ENCODE data around the gene ABL1. TPM values are rescaled to one million over a fixed set of nuclear protein-coding genes. Genes with fewer than 3 reads are reported as not detected.

Gene ABL1
- total RNA-seq, 1 donor from 2014 or later: 118 TPM

DNA sequence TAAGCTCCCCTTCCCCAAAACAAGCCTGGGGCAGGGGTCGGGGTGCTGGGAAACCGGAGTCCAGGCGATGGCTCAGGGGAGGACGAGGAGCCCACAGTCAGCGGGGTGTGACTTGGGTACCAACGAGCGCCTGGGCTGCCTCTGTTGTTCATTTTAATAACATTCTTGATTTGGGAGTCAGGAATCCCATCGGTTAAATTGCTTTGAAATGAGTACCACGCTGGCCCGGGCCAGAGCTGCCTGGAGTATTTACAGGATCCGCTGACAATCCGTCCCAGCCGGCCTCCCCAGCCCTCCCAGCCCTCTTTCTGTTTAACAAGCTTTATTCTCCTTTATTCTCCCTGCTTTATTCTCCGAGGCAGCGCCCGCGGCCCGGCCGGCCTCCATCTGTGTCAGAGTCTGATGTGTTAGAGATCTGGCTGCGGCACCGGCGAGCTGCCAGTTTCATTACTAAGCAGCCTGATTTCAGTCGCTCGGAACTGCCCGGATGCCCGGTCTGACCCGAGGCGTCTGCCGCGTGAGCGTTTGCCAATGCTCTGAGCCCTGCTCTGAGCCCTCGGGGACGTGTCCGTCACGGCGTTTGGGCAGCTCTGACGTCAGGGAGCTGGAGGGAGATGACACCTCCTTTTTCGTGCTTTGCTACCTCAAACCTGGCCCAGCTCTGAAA is 78.0 kb downstream of the ABL1 start:
- no peaks in the 10 kb centered on the region for H3K9me3 Mint-ChIP-seq (ENCODE audit: unreplicated experiment)
- no peak overlapping the region for H3K27ac Mint-ChIP-seq (ENCODE audit: unreplicated experiment)
- no peak for DNase-seq
- TF ChIP-seq, protein P1, sequence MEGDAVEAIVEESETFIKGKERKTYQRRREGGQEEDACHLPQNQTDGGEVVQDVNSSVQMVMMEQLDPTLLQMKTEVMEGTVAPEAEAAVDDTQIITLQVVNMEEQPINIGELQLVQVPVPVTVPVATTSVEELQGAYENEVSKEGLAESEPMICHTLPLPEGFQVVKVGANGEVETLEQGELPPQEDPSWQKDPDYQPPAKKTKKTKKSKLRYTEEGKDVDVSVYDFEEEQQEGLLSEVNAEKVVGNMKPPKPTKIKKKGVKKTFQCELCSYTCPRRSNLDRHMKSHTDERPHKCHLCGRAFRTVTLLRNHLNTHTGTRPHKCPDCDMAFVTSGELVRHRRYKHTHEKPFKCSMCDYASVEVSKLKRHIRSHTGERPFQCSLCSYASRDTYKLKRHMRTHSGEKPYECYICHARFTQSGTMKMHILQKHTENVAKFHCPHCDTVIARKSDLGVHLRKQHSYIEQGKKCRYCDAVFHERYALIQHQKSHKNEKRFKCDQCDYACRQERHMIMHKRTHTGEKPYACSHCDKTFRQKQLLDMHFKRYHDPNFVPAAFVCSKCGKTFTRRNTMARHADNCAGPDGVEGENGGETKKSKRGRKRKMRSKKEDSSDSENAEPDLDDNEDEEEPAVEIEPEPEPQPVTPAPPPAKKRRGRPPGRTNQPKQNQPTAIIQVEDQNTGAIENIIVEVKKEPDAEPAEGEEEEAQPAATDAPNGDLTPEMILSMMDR (IDR thresholded peaks at IDR 0.05; ENCODE audit: partially characterized antibody, unreplicated experiment): no peak
- no peak overlapping the region for H3K4me3 Mint-ChIP-seq (ENCODE audit: unreplicated experiment)
- H3K27me3 Mint-ChIP-seq (ENCODE audit: unreplicated experiment): peaks cover 3% of the 10 kb centered on the region
- no peaks in the 10 kb centered on the region for H3K36me3 Mint-ChIP-seq (ENCODE audit: unreplicated experiment)
- peaks cover 6% of the 10 kb centered on the region for H3K4me1 Mint-ChIP-seq (ENCODE audit: low read depth, unreplicated experiment)

DNA sequence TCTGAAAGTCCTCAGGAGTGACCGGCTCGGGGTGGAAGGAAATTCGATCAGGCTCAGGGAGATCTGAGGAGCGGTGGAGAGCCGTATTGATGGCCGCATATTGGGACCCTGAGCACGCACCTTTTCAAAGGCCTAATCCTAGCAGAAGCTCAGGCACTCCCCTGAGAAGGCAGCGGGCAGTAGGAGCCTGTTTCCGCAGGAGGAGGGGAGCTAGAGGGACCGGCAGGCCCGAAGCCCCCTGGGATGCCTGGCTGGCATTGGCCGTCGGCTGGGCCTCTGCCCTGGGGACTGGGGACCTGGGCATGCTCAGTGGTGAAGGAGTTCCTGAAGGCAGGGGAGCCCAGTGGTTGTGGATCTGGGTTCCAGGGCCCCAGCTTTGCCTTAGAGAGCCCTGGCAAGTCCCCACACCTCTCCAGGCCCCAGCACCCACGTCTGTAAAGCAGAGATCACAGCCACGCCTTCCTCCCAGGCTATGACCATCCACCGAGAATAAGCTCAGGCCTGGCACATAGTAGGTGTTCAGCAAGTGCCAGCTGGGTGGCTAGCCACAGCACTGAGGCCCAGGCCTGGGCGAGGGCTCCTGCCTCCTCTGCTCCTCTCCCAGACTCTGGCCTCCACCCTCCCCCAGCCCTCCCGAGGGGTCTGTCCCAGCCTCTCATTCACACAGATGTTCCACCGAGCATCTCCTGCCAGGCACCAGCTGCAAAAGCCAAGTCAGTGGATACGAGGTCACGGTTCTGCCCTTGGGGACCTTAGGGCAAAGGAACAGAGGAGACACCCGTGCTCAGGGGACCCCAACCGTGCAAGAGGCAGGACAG is 78.8 kb downstream of the ABL1 start:
- peak; percentile 59 for DNase-seq
- H3K4me3 Mint-ChIP-seq (ENCODE audit: unreplicated experiment): no peak overlapping the region
- no peaks in the 10 kb centered on the region for H3K36me3 Mint-ChIP-seq (ENCODE audit: unreplicated experiment)
- no peaks in the 10 kb centered on the region for H3K9me3 Mint-ChIP-seq (ENCODE audit: unreplicated experiment)
- TF ChIP-seq, protein P1 (IDR thresholded peaks at IDR 0.05; ENCODE audit: partially characterized antibody, unreplicated experiment): no peak
- H3K27me3 Mint-ChIP-seq (ENCODE audit: unreplicated experiment): peaks cover 2% of the 10 kb centered on the region
- no peak overlapping the region for H3K27ac Mint-ChIP-seq (ENCODE audit: unreplicated experiment)
- peaks cover 6% of the 10 kb centered on the region for H3K4me1 Mint-ChIP-seq (ENCODE audit: low read depth, unreplicated experiment)

DNA sequence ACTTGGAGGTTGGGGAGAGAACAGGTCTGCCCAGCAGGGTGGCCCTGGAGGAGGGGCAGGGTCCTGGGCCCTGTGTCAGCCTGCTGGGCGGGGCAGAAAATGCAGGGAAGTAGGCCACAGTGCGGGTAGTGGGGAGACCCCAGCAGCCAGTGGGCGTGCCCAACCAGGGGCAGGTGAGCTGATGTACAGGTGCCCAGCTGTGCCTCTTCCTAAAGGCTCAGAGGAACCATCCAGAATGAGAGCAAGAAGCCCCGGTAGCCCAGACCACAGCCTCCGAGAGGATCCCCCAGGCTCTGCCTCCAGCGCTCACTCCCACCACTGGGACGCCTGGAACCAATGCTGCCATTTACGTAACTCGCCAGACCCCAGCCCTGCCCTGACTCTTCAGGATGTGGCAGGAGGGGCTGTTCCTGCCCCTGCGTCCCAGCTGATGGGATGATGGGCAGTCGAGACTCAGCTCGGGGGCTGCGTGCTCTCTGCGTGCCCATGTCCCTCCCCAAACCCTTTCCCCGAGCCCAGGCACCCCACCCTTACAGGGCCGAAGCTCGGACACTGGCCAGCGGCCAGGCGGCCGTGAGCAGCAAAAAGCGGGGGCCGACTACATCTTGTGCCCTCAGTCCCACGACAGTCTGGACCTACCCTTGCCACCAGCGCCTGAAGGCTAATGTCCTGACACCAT is 79.5 kb downstream of the ABL1 start:
- Mint-ChIP-seq H3K36me3 (ENCODE audit: unreplicated experiment) (no peaks in the 10 kb centered on the region), H3K9me3 (ENCODE audit: unreplicated experiment) (no peaks in the 10 kb centered on the region), H3K4me3 (ENCODE audit: unreplicated experiment) (no peak overlapping the region), H3K27me3 (ENCODE audit: unreplicated experiment) (peaks cover 2% of the 10 kb centered on the region), H3K4me1 (ENCODE audit: low read depth, unreplicated experiment) (peaks cover 6% of the 10 kb centered on the region), H3K27ac (ENCODE audit: unreplicated experiment) (no peak overlapping the region)
- TF ChIP-seq, protein P1 (IDR thresholded peaks at IDR 0.05; ENCODE audit: partially characterized antibody, unreplicated experiment): no peak
- DNase-seq: no peak

DNA sequence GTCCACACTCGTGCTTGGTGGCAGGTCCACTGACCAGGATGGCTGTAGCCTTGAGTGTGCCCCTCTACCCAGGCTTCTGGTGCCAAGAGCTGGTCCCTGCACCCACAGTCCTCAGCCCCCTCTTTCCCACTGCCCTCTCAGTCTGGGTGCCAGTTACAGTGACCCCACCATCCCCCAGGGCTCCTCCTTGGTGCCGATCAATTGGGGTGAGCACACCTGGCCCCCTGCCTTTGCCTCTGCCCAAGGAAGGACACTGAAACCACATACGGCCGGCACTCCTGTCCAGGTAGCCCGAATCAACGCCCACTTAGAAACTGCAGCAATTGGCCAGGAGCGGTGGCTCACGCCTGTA is 80.0 kb downstream of the ABL1 start:
- Mint-ChIP-seq H3K4me3 (ENCODE audit: unreplicated experiment) (no peak overlapping the region), H3K9me3 (ENCODE audit: unreplicated experiment) (no peaks in the 10 kb centered on the region), H3K4me1 (ENCODE audit: low read depth, unreplicated experiment) (peaks cover 6% of the 10 kb centered on the region), H3K36me3 (ENCODE audit: unreplicated experiment) (no peaks in the 10 kb centered on the region), H3K27ac (ENCODE audit: unreplicated experiment) (no peak overlapping the region), H3K27me3 (ENCODE audit: unreplicated experiment) (peaks cover 2% of the 10 kb centered on the region)
- no peak for DNase-seq
- TF ChIP-seq, protein P1 (IDR thresholded peaks at IDR 0.05; ENCODE audit: partially characterized antibody, unreplicated experiment): no peak

Measured in glutamatergic neuron (in vitro differentiated cells).